Activated T-helper 1 cell treated with anti-CD3 and anti-CD28 coated beads, Interleukin-12 subunit alpha, Interleukin-12 subunit beta, Interleukin-2, Interleukin-4 antibody, amounts not matched to agents 30 ng/mL and 10 ng/mL and 1 ng/mL, durations not matched to agents 14 hours and 24 hours and 36 hours (primary cell): ENCODE results near the gene POLR3GL. TPM values are rescaled to one million over a fixed set of nuclear protein-coding genes. Genes with fewer than 3 reads are reported as not detected.

Experiments
- DNase-seq: peaks from one replicate; pipeline ENCODE4 v3.0.0; 2021; ENCODE audit warnings: low spot score
- H3K27ac Mint-ChIP-seq: one replicate; pipeline ENCODE4 v1.8.0; 2021; ENCODE audit warnings: mild to moderate bottlenecking, mixed read lengths
- H3K27me3 Mint-ChIP-seq: one replicate; pipeline ENCODE4 v1.8.0; 2022; ENCODE audit warnings: mild to moderate bottlenecking, moderate library complexity, mixed read lengths; ENCODE audit not compliant: insufficient read depth
- H3K36me3 Mint-ChIP-seq: one replicate; pipeline ENCODE4 v1.8.0; 2021; ENCODE audit warnings: low read depth, mixed read lengths
- H3K4me1 Mint-ChIP-seq: one replicate; pipeline ENCODE4 v1.8.0; 2021; ENCODE audit warnings: low read depth, mixed read lengths
- H3K4me3 Mint-ChIP-seq: one replicate; pipeline ENCODE4 v1.8.0; 2021; ENCODE audit warnings: mild to moderate bottlenecking, moderate library complexity, mixed read lengths
- H3K9me3 Mint-ChIP-seq: one replicate; pipeline ENCODE4 v1.8.0; 2021; ENCODE audit warnings: mixed read lengths
- intact Hi-C: fragments of 100-400 bp; cut with micrococcal nuclease; formaldehyde crosslinking; loops from one replicate; pipeline ENCODE4 v1.15.1; 2024
- total RNA-seq: library from RNA; stranded (reverse); gene quantifications from 2 replicates; pipeline ENCODE4 v1.2.3, GENCODE V29; 2022

The POLR3GL gene
- total RNA-seq, 1 donor from 2014 or later, result 10.6 TPM

- peaks cover 65% of the 10 kb centered on the region for H3K4me1 Mint-ChIP-seq
- peak overlapping the region; percentile 93 for H3K27ac Mint-ChIP-seq
Observed at GRCh38 chr1:145956361-145956760, 8.1 kb upstream of the POLR3GL start.

GRCh38 chr1:145956781-145957442 lies 7.6 kb upstream of the POLR3GL start:
- peaks cover 12% of the 10 kb centered on the region for H3K36me3 Mint-ChIP-seq
- H3K4me3 Mint-ChIP-seq, result peak overlapping the region; percentile 93
- H3K27me3 Mint-ChIP-seq, result no peaks in the 10 kb centered on the region
- no peaks in the 10 kb centered on the region for H3K9me3 Mint-ChIP-seq
- peak overlapping the region; percentile 93 for H3K27ac Mint-ChIP-seq
- no peak for DNase-seq
- intact Hi-C loops, result loop anchor here (1.0 kb wide), 1 partner anchor 30 kb away; the partner anchor contains the start of gene RBM8A
- H3K4me1 Mint-ChIP-seq, result peaks cover 65% of the 10 kb centered on the region

More at GRCh38 chr1:145956361-145956760, 8.1 kb upstream of the POLR3GL start:
- intact Hi-C loops, result no loop called here
- Mint-ChIP-seq H3K36me3 (peaks cover 16% of the 10 kb centered on the region), H3K9me3 (no peaks in the 10 kb centered on the region), H3K4me3 (peak overlapping the region; percentile 93), H3K27me3 (no peaks in the 10 kb centered on the region)
- DNase-seq, result no peak

- Mint-ChIP-seq H3K27ac (peak within 1 kb of the TSS; percentile 93), H3K9me3 (no peaks in the 10 kb centered on the region), H3K4me1 (peaks cover 68% of the 10 kb centered on the region), H3K27me3 (no peaks in the 10 kb centered on the region), H3K36me3 (peaks cover 9% of the 10 kb centered on the region), H3K4me3 (peak within 1 kb of the TSS; percentile 93)
- intact Hi-C loops, result loop anchor here (1.0 to 2.0 kb wide), 3 partner anchors 30 to 73 kb away; partner anchors contain the start of genes ANKRD35, RBM8A and TXNIP
- DNase-seq, result peak; percentile 93
Observed at GRCh38 chr1:145957443-145958319, 6.8 kb upstream of the POLR3GL start, which contains the start of gene LIX1L. TSS of gene LIX1L (minus strand) at chr1:145958017. CDS start at chr1:145957927, 90 bp downstream.

- intact Hi-C loops, result loop anchor here (1.0 to 2.0 kb wide), 2 partner anchors 38 to 74 kb away; partner anchors contain the start of genes ANKRD35 and TXNIP
- no peak overlapping the region for H3K27ac Mint-ChIP-seq
- no peak for DNase-seq
- H3K9me3 Mint-ChIP-seq, result no peaks in the 10 kb centered on the region
- peaks cover 79% of the 10 kb centered on the region for H3K4me1 Mint-ChIP-seq
- no peaks in the 10 kb centered on the region for H3K27me3 Mint-ChIP-seq
- H3K36me3 Mint-ChIP-seq, result peaks cover 9% of the 10 kb centered on the region
- H3K4me3 Mint-ChIP-seq, result peak overlapping the region; percentile 11
Observed at GRCh38 chr1:145958734-145959133, 5.8 kb upstream of the POLR3GL start.

GRCh38 chr1:145959333-145959732 lies 5.2 kb upstream of the POLR3GL start:
- intact Hi-C loops, result loop anchor here (2.0 kb wide), 1 partner anchor 75 kb away; the partner anchor contains the start of gene ANKRD35
- peak overlapping the region; percentile 72 for H3K4me3 Mint-ChIP-seq
- no peaks in the 10 kb centered on the region for H3K9me3 Mint-ChIP-seq
- no peak for DNase-seq
- H3K4me1 Mint-ChIP-seq, result peaks cover 83% of the 10 kb centered on the region
- H3K27ac Mint-ChIP-seq, result no peak overlapping the region
- no peaks in the 10 kb centered on the region for H3K27me3 Mint-ChIP-seq
- peaks cover 9% of the 10 kb centered on the region for H3K36me3 Mint-ChIP-seq

GRCh38 chr1:145959957-145960467 lies 4.5 kb upstream of the POLR3GL start:
- peaks cover 80% of the 10 kb centered on the region for H3K4me1 Mint-ChIP-seq
- peaks cover 7% of the 10 kb centered on the region for H3K36me3 Mint-ChIP-seq
- DNase-seq, result no peak
- intact Hi-C loops, result loop anchor here (2.0 kb wide), 1 partner anchor 75 kb away; the partner anchor contains the start of gene ANKRD35
- no peaks in the 10 kb centered on the region for H3K9me3 Mint-ChIP-seq
- H3K27me3 Mint-ChIP-seq, result no peaks in the 10 kb centered on the region
- peak overlapping the region; percentile 72 for H3K4me3 Mint-ChIP-seq
- no peak overlapping the region for H3K27ac Mint-ChIP-seq

GRCh38 chr1:145960468-145961108 lies 3.9 kb upstream of the POLR3GL start:
- peaks cover 2% of the 10 kb centered on the region for H3K36me3 Mint-ChIP-seq
- peak; percentile 41 for DNase-seq
- intact Hi-C loops, result no loop called here
- H3K27ac Mint-ChIP-seq, result peak overlapping the region; percentile 36
- H3K9me3 Mint-ChIP-seq, result no peaks in the 10 kb centered on the region
- no peaks in the 10 kb centered on the region for H3K27me3 Mint-ChIP-seq
- peak overlapping the region; percentile 91 for H3K4me3 Mint-ChIP-seq
- H3K4me1 Mint-ChIP-seq, result peaks cover 79% of the 10 kb centered on the region

GRCh38 chr1:145961109-145961424 lies 3.4 kb upstream of the POLR3GL start:
- Mint-ChIP-seq H3K9me3 (no peaks in the 10 kb centered on the region), H3K27ac (peak overlapping the region; percentile 36), H3K36me3 (peaks cover 2% of the 10 kb centered on the region), H3K4me3 (peak overlapping the region; percentile 91), H3K27me3 (no peaks in the 10 kb centered on the region), H3K4me1 (peaks cover 74% of the 10 kb centered on the region)
- intact Hi-C loops, result no loop called here
- DNase-seq, result no peak

GRCh38 chr1:145961425-145962156 lies 2.9 kb upstream of the POLR3GL start:
- DNase-seq, result no peak
- no peaks in the 10 kb centered on the region for H3K9me3 Mint-ChIP-seq
- intact Hi-C loops, result no loop called here
- H3K4me3 Mint-ChIP-seq, result peak overlapping the region; percentile 91
- H3K4me1 Mint-ChIP-seq, result peaks cover 69% of the 10 kb centered on the region
- no peaks in the 10 kb centered on the region for H3K27me3 Mint-ChIP-seq
- H3K36me3 Mint-ChIP-seq, result peaks cover 2% of the 10 kb centered on the region
- H3K27ac Mint-ChIP-seq, result peak overlapping the region; percentile 84

- Mint-ChIP-seq H3K27ac (peak overlapping the region; percentile 87), H3K4me1 (peaks cover 62% of the 10 kb centered on the region), H3K4me3 (peak overlapping the region; percentile 93), H3K27me3 (no peaks in the 10 kb centered on the region), H3K9me3 (peaks cover 6% of the 10 kb centered on the region), H3K36me3 (peaks cover 2% of the 10 kb centered on the region)
- intact Hi-C loops, result no loop called here
- DNase-seq, result no peak
Observed at GRCh38 chr1:145962157-145963102, 2.1 kb upstream of the POLR3GL start.
